Keratinocyte (primary cell): Measurements from ENCODE around the gene CPLANE2. TPM values are rescaled to one million over a fixed set of nuclear protein-coding genes. Genes with fewer than 3 reads are reported as not detected.

Experiments used
- DNase-seq: peaks from one replicate; pipeline ENCODE4 v3.0.0-alpha.2; 2011; ENCODE audit warnings: low read depth, missing footprints, low spot score
- FAIRE-seq: peaks from 2 replicates; lab custom pipeline; 2011; peaks lifted over from hg19 to GRCh38; lab: Jason Lieb, UNC
- H2AFZ ChIP-seq: 2 replicates; pipeline ENCODE4 v1.6.0; 2012; ENCODE audit warnings: low read length, control low read depth, inconsistent platforms; ENCODE audit not compliant: control insufficient read depth
- H3K27ac ChIP-seq: 2 replicates; pipeline ENCODE4 v1.5.1; 2011; ENCODE audit warnings: low read length; ENCODE audit not compliant: control insufficient read depth, insufficient read depth
- H3K27me3 ChIP-seq: 3 replicates; pipeline ENCODE4 v1.6.0; 2011; ENCODE audit warnings: low read length; ENCODE audit not compliant: control insufficient read depth, insufficient read depth; ENCODE audit errors: extremely low read depth
- H3K36me3 ChIP-seq, 2 experiments: 2 replicates in 1 of 2; 3 replicates in 1 of 2; pipeline ENCODE4 v1.5.1; 2011; ENCODE audit warnings: low read length in 2 of 2, mild to moderate bottlenecking in 1 of 2; ENCODE audit not compliant: control insufficient read depth in 2 of 2, insufficient read depth in 2 of 2; ENCODE audit errors: extremely low read depth in 1 of 2
- H3K4me1 ChIP-seq: 3 replicates; pipeline ENCODE4 v1.5.1; 2011; ENCODE audit warnings: low read length; ENCODE audit not compliant: control insufficient read depth, insufficient read depth; ENCODE audit errors: extremely low read depth
- H3K4me2 ChIP-seq: 3 replicates; pipeline ENCODE4 v1.6.0; 2011; ENCODE audit warnings: low read depth, low read length; ENCODE audit not compliant: control insufficient read depth, insufficient read depth; ENCODE audit errors: extremely low read depth
- H3K4me3 ChIP-seq, 3 experiments: fragments of 200-600 bp in 1 of 3; sonication (generic) in 1 of 3; 2 replicates in 2 of 3; 3 replicates in 1 of 3; pipeline ENCODE4 v1.5.1; 2011 to 2016; ENCODE audit warnings: low read length in 3 of 3, mild to moderate bottlenecking in 3 of 3, control low read depth in 2 of 3, inconsistent platforms in 1 of 3, low read depth in 1 of 3, mixed read lengths in 1 of 3, mixed run types in 1 of 3, moderate library complexity in 1 of 3; ENCODE audit not compliant: control insufficient read depth in 2 of 3, insufficient read depth in 2 of 3; ENCODE audit errors: extremely low read depth in 1 of 3
- H3K79me2 ChIP-seq: 2 replicates; pipeline ENCODE4 v1.6.0; 2012; ENCODE audit warnings: low read length; ENCODE audit not compliant: control insufficient read depth, insufficient read depth
- H3K9ac ChIP-seq: 3 replicates; pipeline ENCODE4 v1.6.0; 2011; ENCODE audit warnings: low read length; ENCODE audit not compliant: control insufficient read depth, insufficient read depth; ENCODE audit errors: extremely low read depth
- H3K9me1 ChIP-seq: 3 replicates; pipeline ENCODE4 v1.6.0; 2011; ENCODE audit warnings: low read length; ENCODE audit not compliant: control insufficient read depth, insufficient read depth; ENCODE audit errors: extremely low read depth
- H3K9me3 ChIP-seq: 2 replicates; pipeline ENCODE4 v1.5.1; 2012; ENCODE audit warnings: low read depth, low read length; ENCODE audit not compliant: control insufficient read depth
- H4K20me1 ChIP-seq: 3 replicates; pipeline ENCODE4 v1.6.0; 2011; ENCODE audit warnings: low read length; ENCODE audit not compliant: control insufficient read depth, insufficient read depth; ENCODE audit errors: extremely low read depth
- CTCF ChIP-seq, 3 experiments: IDR thresholded peaks in 1 of 3; conservative IDR thresholded peaks in 1 of 3; optimal IDR thresholded peaks in 1 of 3; 2 replicates in 2 of 3; 3 replicates in 1 of 3; pipeline versions ENCODE3 to v1.5.1; 2011; ENCODE audit warnings: low read length in 3 of 3, mild to moderate bottlenecking in 3 of 3, moderate library complexity in 2 of 3, control low read depth in 1 of 3, inconsistent platforms in 1 of 3; ENCODE audit not compliant: insufficient read depth in 2 of 3; ENCODE audit errors: extremely low read depth in 1 of 3
- EZH2 ChIP-seq: IDR thresholded peaks from one replicate; pipeline ENCODE4 v1.6.1; 2012; ENCODE audit warnings: inconsistent platforms, mild to moderate bottlenecking, low read length, moderate library complexity
- dilution Hi-C: fragments of 300-500 bp; cut with MboI; formaldehyde crosslinking; loops from one replicate; pipeline ENCODE4 v1.7.0; 2020; ENCODE audit warnings: low sequenced_read_pairs; ENCODE audit not compliant: extremely low pct_ligation_motif_present
- polyA plus RNA-seq, 5 experiments: library from polyadenylated mRNA; depleted of rRNA in 3 of 5; stranded (reverse) in 3 of 5; stranded (forward) in 1 of 5; unstranded in 1 of 5; fragments of >200 nt; gene quantifications; 1 replicate in 1 of 5; 2 replicates in 3 of 5; 3 replicates in 1 of 5; pipeline versions ENCODE4 v1.2.1 to v1.2.3, GENCODE V29; 2011 to 2012; ENCODE audit warnings: missing spikeins in 2 of 5, low read depth in 1 of 5, low replicate concordance in 1 of 5

Gene CPLANE2
- polyA plus RNA-seq, 1 donor (not counting 4 experiments of a cell fraction or from before 2014, with no cell fraction given): 2.5 TPM

GRCh38 chr1:16203550-16203949, 33.4 kb downstream of the CPLANE2 start:
- no peaks in the 10 kb centered on the region for H3K79me2 ChIP-seq
- no peaks in the 10 kb centered on the region for H3K27me3 ChIP-seq
- H3K9me3 ChIP-seq: no peaks in the 10 kb centered on the region
- dilution Hi-C loops: no loop called here
- H3K4me2 ChIP-seq: no peak overlapping the region
- no peak for TF ChIP-seq CTCF (optimal IDR thresholded peaks at IDR 0.05 in 1 of 3, IDR thresholded peaks at IDR 0.05 in 1 of 3, conservative IDR thresholded peaks at IDR 0.05 in 1 of 3; ENCODE audit: extremely low read depth in 1 of 3, insufficient read depth in 2 of 3, low read length in 3 of 3)
- TF ChIP-seq EZH2: no peak
- no peak overlapping the region for H3K9ac ChIP-seq
- no peak for FAIRE-seq
- no peak for DNase-seq
- no peak overlapping the region for H3K27ac ChIP-seq
- H3K4me1 ChIP-seq: peaks cover 16% of the 10 kb centered on the region
- peaks cover 3 to 7% of the 10 kb centered on the region in 2 experiments for H3K36me3 ChIP-seq
- no peak overlapping the region for H3K4me3 ChIP-seq
- H2AFZ ChIP-seq: no peak overlapping the region
- H3K9me1 ChIP-seq: no peaks in the 10 kb centered on the region
- no peaks in the 10 kb centered on the region for H4K20me1 ChIP-seq

GRCh38 chr1:16202281-16203210, 34.4 kb downstream of the CPLANE2 start:
- H4K20me1 ChIP-seq: no peaks in the 10 kb centered on the region
- H3K36me3 ChIP-seq: peaks cover 3 to 7% of the 10 kb centered on the region in 2 experiments
- dilution Hi-C loops: no loop called here
- no peaks in the 10 kb centered on the region for H3K9me3 ChIP-seq
- no peaks in the 10 kb centered on the region for H3K79me2 ChIP-seq
- peaks cover 6% of the 10 kb centered on the region for H3K4me1 ChIP-seq
- no peak overlapping the region for H2AFZ ChIP-seq
- no peak overlapping the region for H3K9ac ChIP-seq
- no peak overlapping the region for H3K27ac ChIP-seq
- TF ChIP-seq CTCF (optimal IDR thresholded peaks at IDR 0.05 in 1 of 3, IDR thresholded peaks at IDR 0.05 in 1 of 3, conservative IDR thresholded peaks at IDR 0.05 in 1 of 3; ENCODE audit: extremely low read depth in 1 of 3, insufficient read depth in 2 of 3, low read length in 3 of 3) (no peak), EZH2 (no peak)
- H3K9me1 ChIP-seq: no peaks in the 10 kb centered on the region
- H3K4me3 ChIP-seq: no peak overlapping the region
- H3K27me3 ChIP-seq: no peaks in the 10 kb centered on the region
- FAIRE-seq (no peak), DNase-seq (no peak)
- H3K4me2 ChIP-seq: no peak overlapping the region
